HCT116 (cell line): ENCODE measurements around the gene VTI1B.

Experiments used
- ATF3 ChIP-seq: IDR thresholded peaks from 2 replicates; pipeline ENCODE4 v1.6.1; 2012
- CTCF ChIP-seq, 3 experiments: fragments of 200-600 bp in 1 of 3; sonication (generic) in 1 of 3; IDR thresholded peaks in 2 of 3; conservative IDR thresholded peaks in 1 of 3; 2 replicates each; pipeline ENCODE4 v1.5.1; 2012 to 2017; ENCODE audit warnings: low read depth in 2 of 3, low read length in 2 of 3, antibody characterized with exemption in 1 of 3, borderline replicate concordance in 1 of 3, control low read depth in 1 of 3, mild to moderate bottlenecking in 1 of 3, mixed read lengths in 1 of 3, mixed run types in 1 of 3, moderate library complexity in 1 of 3; ENCODE audit not compliant: insufficient read depth in 1 of 3
- EGR1 ChIP-seq: IDR thresholded peaks from 2 replicates; pipeline ENCODE4 v1.6.1; 2012; ENCODE audit warnings: low read depth
- MAX ChIP-seq: IDR thresholded peaks from 2 replicates; pipeline ENCODE4 v1.6.1; 2012
- POLR2A ChIP-seq: IDR thresholded peaks from 2 replicates; pipeline ENCODE4 v1.7.0; 2011; ENCODE audit warnings: borderline replicate concordance; ENCODE audit not compliant: insufficient read depth, insufficient read length; ENCODE audit errors: extremely low read depth
- POLR2AphosphoS5 ChIP-seq: IDR thresholded peaks from 2 replicates; pipeline ENCODE4 v1.6.1; 2011; ENCODE audit warnings: mild to moderate bottlenecking, low read depth, low read length, moderate library complexity
- RAD21 ChIP-seq: IDR thresholded peaks from 2 replicates; pipeline ENCODE4 v1.6.1; 2012; ENCODE audit warnings: low read depth, mild to moderate bottlenecking
- YY1 ChIP-seq: IDR thresholded peaks from 2 replicates; pipeline ENCODE4 v1.6.1; 2011; ENCODE audit warnings: low read length, low read depth, moderate library complexity, mild to moderate bottlenecking; ENCODE audit not compliant: insufficient replicate concordance; ENCODE audit errors: extremely low read depth

- TF ChIP-seq RAD21 (no peak), MAX (no peak), CTCF (IDR thresholded peaks at IDR 0.05 in 2 of 3, conservative IDR thresholded peaks at IDR 0.05 in 1 of 3; ENCODE audit: borderline replicate concordance in 1 of 3, insufficient read depth in 1 of 3, low read depth in 2 of 3, low read length in 2 of 3) (no peak), YY1 (no peak), POLR2AphosphoS5 (no peak), POLR2A (no peak), ATF3 (no peak), EGR1 (no peak)
Observed at GRCh38 chr14:67680941-67681340, 6.5 kb upstream of the VTI1B start.
